ENCODE results near the gene SEC61G.

Gene SEC61G

DNA sequence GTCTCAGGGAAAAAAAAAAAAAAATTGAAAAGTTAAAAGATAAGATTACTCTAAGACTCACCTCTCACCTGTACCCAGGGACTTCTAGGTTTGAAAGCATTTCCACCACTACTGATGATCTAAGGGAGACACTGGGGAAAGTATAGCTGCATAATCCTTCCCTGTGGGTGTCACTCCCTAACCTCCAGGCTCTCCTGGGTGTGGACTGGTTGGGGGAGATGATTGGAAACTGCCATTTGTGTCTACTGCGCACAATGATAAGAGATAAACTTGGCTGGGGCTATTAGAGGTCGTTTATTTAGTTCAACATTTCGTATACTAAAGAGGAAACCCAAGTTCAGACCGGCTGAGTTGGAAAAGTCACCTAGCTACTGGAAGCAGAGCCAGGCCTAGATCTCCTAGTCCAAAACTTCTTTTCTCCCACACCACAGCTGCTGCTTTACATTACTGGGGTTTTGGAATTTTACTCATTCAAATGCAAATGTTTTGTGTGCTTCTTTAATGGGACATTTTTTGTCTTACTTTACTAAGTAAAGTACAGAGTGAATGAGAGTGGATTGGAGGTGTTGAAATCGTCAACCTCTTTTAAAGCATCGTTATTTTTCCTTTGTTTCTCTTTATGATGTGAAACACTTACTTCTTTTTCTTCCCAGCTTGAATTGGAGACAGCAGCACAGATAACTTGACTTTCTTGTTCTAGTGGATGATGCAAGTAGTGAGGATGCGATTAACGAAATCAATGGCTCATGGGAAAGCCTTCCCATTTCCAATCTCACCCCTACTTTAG is 22.3 kb upstream of the SEC61G start:
- DNase-seq (ENCODE audit: low read depth, low spot score) = no peak
- H3K4me3 ChIP-seq (ENCODE audit: low read depth, low read length) = no peak overlapping the region
- TF ChIP-seq, protein P1, sequence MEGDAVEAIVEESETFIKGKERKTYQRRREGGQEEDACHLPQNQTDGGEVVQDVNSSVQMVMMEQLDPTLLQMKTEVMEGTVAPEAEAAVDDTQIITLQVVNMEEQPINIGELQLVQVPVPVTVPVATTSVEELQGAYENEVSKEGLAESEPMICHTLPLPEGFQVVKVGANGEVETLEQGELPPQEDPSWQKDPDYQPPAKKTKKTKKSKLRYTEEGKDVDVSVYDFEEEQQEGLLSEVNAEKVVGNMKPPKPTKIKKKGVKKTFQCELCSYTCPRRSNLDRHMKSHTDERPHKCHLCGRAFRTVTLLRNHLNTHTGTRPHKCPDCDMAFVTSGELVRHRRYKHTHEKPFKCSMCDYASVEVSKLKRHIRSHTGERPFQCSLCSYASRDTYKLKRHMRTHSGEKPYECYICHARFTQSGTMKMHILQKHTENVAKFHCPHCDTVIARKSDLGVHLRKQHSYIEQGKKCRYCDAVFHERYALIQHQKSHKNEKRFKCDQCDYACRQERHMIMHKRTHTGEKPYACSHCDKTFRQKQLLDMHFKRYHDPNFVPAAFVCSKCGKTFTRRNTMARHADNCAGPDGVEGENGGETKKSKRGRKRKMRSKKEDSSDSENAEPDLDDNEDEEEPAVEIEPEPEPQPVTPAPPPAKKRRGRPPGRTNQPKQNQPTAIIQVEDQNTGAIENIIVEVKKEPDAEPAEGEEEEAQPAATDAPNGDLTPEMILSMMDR (IDR thresholded peaks at IDR 0.05; ENCODE audit: low read depth, low read length) = no peak
- in situ Hi-C loops (cut with HindIII; ENCODE audit: low sequenced_read_pairs) = no loop called here

DNA sequence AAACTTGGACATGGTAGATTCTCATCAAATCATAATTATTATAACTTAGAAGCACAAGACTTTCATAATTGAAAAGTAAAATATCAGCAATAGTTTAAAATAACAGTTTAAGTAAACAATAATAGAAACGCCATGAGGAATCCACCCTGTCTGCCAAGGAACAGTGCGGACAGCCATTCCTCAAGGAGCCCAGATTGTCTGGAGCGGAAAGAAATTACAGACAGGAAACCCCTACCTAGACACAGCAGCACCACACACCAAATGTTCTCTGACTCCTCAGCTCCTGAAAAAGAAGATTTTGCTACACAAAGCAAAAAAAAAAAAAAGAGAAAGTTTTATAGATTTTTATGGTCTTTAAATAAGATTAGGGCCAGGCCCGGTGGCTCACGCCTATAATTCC is 21.5 kb upstream of the SEC61G start:
- in situ Hi-C loops (cut with HindIII; ENCODE audit: low sequenced_read_pairs) = no loop called here
- no peak overlapping the region for H3K4me3 ChIP-seq (ENCODE audit: low read depth, low read length)
- TF ChIP-seq, protein P1 (IDR thresholded peaks at IDR 0.05; ENCODE audit: low read depth, low read length) = no peak
- DNase-seq (ENCODE audit: low read depth, low spot score) = no peak

DNA sequence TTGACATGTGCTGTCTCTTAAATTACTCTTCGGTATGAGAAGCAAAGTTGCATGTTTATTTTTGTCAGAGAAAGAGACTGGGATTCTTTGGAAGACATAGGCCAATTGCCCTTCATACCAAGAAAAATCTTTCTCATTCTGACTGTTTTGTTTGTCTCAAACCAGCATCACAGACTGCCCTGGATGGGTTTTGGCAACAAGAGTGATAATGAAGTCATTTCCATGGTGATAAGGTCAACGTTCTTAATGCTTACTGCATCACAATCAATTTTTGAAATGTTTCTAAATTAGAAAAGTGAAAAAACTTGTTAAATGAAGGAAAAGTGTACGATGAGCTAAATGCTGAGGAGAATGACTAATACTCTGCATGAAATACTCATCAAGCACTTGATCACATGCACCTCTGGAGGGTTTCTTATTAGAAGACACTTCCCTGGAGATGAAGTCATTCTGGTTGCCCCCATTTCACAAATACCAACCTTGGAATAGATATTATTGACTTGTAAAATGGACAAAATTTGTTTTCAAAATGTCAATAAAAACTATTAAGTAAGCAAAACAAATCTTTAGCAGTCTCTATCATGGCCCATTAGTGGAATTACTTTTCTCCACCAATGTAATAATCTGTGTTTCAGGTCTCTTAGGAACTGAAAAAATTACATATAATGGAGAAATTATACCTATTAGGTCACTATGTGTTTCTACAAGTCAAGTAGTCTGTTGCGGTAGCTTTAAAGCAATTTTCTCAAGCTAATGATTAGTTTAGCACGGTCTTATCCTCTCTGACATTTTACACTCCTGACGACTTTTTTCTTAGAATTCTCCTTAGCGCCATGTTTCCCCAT is 19.9 kb upstream of the SEC61G start:
- no peak overlapping the region for H3K4me3 ChIP-seq (ENCODE audit: low read depth, low read length)
- peak; percentile 9 for DNase-seq (ENCODE audit: low read depth, low spot score)
- TF ChIP-seq, protein P1 (IDR thresholded peaks at IDR 0.05; ENCODE audit: low read depth, low read length) = no peak
- in situ Hi-C loops (cut with HindIII; ENCODE audit: low sequenced_read_pairs) = no loop called here

DNA sequence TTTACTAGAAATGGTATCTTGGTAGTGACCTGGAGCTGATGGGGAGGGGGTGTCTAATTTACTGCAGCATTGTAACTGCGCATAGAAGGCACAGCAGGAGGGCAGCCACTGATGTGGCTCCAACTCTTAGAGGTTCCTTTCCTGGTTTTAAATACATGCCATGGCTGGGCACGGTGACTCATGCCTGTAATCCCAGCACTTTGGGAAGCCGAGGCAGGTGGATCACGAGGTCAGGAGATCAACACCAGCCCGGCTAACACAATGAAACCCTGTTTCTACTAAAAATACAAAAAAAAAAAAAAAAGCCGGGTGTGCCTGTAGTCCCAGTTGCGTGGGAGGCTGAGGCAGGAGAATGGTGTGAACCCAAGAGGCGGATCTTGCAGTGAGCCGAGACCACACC is 19.2 kb upstream of the SEC61G start:
- in situ Hi-C loops (cut with HindIII; ENCODE audit: low sequenced_read_pairs) = no loop called here
- DNase-seq (ENCODE audit: low read depth, low spot score) = no peak
- no peak overlapping the region for H3K4me3 ChIP-seq (ENCODE audit: low read depth, low read length)
- TF ChIP-seq, protein P1 (IDR thresholded peaks at IDR 0.05; ENCODE audit: low read depth, low read length) = no peak

DNA sequence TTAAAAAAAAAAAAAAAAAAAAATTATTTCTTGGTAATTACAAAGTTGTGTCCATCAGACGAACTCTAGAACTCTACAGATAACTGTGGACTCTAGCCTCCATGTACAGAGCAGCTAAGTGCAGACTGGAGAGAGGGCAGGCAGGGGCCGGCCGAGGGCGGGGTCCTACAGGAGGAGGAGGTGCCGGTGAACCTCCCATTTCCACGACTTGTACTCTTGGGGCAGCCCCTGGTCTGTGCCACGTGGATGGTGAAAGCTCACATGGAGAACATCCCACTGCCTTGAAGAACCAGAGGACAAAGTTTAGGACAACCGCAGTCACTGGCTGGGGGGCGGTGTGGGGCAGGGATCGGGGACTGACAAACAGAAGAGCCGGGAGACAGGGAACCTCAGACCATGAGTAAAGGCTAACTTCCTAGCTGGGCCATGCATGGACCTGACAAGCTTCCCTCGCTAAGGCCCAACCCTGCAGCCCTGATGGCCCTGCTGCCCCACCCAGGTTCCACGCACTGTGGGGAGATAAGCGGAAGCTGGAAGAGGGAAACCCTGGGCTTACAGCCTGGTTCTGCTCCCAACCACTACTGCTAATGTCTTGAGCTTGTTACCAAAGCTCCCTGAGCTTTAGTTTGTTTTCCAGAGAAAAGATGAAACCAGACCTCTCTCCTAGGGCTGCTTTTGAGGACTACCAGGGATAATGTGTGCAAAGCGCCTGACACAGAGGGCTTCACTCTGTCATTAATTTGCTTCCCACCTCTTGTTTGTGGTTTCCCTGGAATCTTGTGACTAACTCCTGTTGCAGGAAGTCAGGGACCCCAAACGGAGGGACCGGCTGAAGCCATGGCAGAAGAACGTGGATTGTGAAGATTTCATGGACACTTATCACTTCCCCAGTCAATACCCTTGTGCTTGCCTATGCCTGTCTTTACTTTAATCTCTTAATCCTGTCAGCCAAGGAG is 16.1 kb upstream of the SEC61G start:
- in situ Hi-C loops (cut with HindIII; ENCODE audit: low sequenced_read_pairs) = no loop called here
- no peak overlapping the region for H3K4me3 ChIP-seq (ENCODE audit: low read depth, low read length)
- TF ChIP-seq, protein P1 (IDR thresholded peaks at IDR 0.05; ENCODE audit: low read depth, low read length) = no peak
- DNase-seq (ENCODE audit: low read depth, low spot score) = no peak

Measured in astrocyte of the spinal cord (primary cell).